ENCODE measurements around the gene GRM5.

The GRM5 gene

DNA sequence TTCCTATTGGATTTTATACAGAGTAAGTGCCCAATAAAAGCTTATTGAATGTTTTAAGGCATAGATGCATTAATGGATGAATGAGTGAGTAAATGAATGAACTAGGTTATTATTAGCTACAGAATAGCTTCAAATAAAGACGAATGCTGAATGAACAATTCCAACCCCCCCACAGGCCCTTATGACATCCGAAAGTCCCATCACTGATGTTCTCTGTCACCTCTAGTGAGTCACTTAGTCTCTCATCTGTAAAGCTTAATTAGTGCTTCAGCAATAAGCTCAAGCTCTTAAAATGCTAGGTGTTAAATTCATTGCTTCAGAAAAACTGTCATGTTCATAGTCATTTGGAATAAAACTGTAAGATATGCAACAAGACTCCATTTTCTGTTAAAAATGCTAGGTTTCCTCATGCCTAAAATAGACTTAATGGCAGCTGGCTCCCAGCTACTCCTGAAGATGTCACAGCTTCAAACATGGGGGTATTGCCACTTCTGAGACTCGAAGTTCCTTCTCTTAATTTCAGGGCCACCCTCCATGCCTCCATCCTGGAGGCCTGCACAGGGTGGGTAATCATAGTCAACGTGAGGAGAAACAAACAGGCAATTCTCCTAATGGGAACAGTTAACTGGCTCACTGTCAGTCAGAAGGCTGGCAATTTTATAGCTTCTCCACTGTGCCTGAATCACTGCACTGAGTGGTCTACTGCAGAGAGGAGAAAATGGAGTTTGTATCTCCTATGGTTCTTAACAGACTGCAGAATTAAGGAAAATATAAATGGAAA, 373.3 kb downstream of the GRM5 start:
- no peak for DNase-seq

DNA sequence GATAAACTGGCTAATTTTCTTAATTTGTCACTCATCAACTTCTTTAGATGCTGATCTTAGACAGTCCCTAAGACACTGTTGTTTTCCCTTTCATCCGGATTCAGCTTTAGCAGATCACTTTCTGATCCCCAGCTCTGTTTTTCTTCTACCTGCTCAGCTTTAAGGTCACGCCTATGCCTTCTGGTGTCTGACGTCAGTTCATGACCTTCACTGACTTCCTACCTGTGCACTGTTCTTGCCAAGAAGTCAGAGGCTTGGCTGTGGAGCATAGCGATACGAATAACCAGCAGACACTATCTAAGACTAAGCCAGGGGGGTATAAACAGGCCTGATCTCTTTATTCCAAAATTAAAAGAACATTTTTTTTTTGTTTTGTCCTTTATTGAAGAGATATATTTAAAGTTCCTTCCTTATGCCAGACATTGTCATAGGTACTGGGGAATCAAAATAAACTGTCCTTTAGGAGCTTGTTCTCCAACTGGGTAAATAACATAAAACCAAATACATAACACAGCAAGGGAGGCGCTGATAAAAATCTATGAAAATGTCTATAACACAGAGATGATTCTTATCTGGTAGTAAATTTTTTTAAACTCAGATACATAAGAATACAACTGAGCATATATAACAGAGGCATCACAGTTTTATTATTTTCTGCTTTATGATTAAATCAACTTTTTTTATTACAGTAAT, 376.1 kb downstream of the GRM5 start:
- DNase-seq: no peak

DNA sequence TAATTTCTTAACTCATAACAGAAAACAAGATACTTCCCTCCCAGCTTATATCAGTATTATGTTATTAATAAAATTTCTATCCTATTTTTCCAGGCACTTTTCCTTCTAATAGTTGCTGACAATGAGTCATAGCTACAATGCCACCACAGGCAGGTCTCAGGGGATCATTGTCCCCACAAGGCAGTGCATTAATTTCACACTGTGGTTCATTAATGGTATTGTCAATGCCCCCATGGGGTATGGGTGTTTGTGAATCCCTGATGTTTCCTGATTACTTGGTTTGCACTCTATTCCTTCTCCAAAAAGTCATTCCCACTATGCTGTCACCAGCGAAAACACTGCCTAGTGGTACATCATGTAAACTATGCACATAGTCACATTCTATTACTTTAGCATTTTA, 382.8 kb downstream of the GRM5 start:
- DNase-seq: no peak

DNA sequence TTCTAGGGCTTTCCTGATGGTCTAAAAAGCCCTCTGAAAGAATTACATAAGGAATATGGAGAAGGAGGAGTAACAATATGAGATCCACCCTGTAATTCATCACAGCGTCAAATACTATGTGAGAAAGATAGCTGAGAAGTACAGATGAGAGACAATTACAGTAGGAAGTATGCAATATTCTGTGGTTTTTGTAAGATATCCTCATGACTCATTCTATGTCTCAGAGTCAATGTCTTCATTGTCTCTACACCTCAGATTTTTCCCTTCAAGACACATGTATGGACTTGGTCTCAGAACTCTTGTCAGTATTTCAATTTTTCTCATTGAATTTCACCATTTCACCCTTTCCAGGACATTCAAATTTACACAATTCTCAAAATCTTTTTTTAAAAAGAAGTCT, 385.0 kb downstream of the GRM5 start:
- peak; percentile 62 for DNase-seq

DNA sequence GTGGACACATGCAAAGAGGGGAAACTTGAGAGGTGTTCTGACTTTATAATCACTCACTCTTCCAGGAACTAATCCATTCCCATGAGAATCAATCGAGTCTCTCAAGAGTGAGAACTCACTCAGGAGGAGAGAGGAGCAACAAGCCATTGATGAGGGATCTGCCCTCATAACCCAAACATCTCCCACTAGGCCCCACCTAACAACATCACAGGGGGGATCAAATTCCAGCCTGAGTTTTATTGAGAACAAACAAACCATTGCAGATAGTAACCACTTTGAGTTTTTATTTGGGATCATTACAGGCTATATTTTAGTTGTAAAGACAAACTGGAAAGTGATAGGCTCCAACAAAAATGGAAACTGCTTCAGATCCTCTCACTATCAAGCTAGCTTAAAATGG, 399.4 kb downstream of the GRM5 start:
- DNase-seq: no peak

DNA sequence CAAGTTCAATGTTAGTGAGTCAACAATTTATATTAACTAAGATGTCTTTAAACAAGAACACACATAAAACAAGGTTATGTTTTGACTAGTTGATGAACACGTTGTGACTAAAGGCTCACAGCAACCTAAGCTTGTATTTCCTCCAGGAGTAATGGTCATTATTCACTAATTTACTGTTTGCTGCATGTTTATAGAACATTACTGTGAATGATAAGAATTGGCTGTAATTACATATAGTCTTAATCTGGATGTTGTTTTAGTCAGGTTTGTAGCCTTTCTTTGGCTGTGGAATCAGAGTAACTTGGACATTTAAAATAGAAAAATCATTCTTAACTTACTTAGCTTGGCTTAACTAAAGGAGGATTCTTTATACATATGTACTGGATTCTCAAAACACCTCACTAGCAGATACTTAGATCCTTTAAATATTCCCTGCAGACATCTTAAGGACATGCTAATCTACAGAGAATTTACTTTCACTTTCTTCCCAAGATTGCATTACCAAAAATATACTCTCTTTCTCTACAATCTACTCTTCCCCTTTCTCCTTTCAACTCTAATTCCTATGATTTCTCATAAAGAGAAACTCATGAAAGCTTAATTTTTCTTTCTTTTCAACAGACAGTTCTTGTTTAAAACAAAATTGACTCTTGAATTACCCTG, 408.6 kb downstream of the GRM5 start:
- DNase-seq: no peak

DNA sequence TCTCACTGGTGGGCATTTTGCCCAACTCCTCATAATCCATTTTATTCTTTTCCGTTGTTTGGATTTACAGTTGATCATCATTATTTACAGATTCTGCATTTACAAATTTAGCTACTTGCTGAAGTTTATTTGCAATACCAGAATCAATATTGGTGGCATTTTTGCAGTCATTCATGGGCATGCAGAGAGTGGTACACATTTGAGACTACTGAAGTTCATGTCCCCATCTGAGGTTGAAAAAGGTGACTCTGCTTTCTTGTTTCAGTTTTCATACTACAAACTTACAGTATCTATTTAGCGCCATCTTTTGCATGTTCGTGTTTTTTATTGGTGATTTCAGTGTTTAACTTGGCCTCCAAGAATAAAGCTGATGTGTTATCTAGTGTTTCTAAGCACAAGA, 409.5 kb downstream of the GRM5 start:
- DNase-seq: no peak

DNA sequence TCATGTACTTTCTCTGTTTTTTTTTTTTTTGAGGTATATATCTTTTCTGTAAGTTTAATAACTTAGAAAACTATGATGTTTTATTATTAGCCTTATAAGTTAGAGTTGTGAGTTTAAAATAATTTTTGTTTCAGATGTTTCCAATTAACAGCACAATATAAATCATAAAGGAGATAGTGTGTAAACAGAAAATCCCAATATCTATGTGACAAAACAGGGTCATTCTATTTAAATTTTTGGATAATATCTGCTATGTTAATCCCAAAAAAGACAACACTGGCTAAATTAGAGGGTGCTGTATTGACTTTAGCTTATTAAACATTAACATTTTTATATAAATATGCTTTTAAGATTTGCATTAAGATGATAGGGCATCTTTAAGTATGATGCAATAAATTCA, 410.1 kb downstream of the GRM5 start:
- no peak for DNase-seq

DNA sequence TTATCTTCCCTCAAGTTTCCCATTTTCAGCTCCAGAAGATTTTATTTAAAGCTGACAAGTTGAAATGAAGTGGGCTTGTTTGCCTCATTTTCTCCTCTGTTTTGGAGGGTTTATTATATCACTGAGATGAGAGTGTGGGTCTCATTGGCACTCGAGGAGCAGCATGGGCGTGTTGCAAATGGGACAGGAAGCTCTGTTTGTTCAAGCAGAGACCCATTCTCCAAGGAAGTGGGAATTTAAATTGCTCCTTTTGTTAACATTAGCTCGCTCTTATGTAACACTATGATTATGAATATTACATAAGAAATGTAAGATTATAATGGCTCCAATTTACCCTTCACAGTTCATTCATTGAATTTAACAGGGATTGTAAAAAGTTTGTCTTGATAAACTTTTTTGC, 410.6 kb downstream of the GRM5 start:
- DNase-seq: no peak

DNA sequence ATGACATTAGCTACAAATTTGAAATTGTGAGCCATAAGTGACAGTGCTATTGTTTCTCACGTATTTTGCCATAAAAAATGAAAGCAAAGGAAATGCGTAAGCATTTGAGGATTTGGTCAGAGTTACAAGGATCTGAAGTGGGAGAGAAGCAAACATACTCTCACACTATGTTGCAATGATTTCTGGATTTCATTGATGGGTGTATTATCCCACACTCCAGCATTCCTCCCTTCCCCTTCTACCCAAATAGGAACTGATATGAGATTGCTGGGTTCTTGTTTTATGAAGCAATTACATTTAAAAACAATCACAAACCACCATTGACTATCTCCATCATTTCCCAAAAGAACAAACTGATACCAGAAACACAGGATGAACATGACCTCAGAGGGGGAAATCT, 414.2 kb downstream of the GRM5 start:
- DNase-seq: no peak

DNA sequence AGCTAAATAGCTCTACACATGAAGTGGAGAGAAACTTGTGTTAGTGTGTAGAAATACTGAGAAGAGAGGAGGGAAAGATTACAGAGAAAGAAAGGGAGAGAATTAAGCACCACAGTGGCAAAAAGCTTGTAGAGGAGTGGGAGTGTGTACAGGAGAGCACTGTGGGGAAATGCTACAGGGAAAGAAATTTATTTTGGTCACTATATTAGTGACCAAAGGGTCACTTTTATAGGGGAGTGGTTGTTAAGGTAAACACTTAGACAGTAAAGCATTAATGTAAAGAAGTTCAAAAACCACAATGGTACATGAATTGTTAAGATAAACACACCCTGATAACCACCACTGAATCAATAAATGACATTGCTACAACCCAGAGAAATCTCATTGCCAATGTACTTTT, 421.1 kb downstream of the GRM5 start:
- no peak for DNase-seq

DNA sequence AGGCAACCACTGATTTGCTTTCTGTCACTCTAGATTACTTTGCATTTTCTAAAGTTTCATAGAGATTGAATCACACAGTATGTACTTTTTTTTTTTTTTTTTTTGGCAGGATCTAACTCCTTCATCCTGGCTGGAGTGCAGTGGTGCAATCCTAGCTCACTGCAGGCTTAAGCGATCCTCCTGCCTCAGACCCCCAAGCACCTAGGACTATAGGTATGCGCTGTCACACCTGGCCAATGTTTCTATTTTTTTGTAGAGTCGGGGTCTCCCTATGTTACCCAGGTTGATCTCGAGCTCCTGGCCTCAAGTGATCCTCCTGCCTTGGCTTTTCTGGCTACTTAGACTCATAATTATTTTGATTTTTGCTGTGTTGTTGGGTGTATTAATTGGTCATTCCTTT, 433.6 kb downstream of the GRM5 start:
- no peak for DNase-seq

DNA sequence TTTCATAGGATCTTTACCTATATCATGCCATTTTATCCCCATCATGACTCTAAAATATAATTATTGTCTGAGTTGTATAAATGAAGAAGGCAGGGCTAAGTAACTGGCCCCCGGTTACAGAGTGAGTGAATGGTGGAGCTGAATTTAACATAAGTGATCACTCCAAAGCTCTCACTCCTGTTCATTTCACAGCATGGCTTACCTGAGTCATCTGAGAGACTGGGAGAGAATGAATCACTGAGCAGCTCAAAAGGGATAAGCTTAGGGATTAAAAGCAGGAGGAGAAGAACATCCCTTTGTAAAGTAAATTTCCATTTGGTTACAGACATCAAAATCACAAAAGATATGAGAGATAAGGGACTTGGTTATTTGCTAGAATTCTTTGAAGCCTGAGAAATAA, 434.3 kb downstream of the GRM5 start:
- DNase-seq: peak; percentile 48

DNA sequence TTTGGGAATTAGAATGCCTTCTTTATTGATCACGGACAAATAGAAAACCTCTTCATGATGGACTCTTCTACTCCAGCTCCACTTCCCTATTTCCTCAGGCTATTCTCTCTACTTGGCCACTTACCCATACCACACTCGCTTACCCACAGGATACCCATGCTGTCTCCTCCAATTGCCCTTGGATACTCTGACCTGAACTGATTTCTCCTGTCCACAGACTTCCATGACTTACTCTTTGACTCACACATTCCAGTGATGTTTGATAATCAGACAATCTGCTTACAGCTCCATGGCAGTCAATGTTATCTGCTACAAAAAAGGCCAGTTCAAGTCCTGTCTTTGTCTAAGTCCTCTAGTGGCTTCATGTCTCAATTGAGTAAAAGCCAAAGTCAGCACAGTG, 436.3 kb downstream of the GRM5 start:
- peak; percentile 40 for DNase-seq

DNA sequence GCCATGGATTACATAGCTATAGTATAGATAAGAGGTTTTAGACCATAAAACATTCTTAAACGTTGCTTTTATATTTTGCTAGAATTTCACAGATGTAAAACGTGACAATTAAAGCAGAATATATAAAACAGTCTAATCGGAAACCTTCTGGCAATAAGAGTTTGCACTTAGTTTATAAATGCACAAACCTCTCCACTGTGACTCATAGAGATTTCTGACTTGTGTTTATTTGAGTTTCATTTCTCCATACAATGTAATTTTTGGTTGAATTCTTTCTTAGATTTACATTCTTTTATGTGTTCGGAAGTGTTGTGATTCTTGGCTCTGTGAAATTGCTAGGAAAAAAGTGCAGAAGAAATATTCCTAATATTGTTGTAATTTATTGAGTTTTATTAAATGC, 439.6 kb downstream of the GRM5 start:
- no peak for DNase-seq

DNA sequence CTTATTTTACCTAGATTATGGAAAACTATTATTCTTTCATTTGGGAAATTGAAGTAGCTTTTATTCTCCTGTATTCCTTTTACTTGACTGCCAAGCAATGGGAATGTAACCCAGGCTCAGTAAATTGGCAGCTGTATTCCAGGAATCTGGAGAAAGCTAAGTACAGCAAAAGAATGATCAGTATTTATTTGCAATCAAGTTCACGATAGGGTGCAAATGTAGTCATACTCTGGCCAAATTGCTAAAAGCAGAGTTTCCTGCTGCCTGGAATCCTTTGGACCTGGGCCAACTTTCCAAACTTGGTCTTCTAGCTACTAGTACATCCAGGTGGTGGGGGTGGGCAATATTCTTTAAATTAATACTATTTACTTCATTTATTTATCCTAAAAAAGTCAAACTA, 442.3 kb downstream of the GRM5 start:
- DNase-seq: peak; percentile 68

DNA sequence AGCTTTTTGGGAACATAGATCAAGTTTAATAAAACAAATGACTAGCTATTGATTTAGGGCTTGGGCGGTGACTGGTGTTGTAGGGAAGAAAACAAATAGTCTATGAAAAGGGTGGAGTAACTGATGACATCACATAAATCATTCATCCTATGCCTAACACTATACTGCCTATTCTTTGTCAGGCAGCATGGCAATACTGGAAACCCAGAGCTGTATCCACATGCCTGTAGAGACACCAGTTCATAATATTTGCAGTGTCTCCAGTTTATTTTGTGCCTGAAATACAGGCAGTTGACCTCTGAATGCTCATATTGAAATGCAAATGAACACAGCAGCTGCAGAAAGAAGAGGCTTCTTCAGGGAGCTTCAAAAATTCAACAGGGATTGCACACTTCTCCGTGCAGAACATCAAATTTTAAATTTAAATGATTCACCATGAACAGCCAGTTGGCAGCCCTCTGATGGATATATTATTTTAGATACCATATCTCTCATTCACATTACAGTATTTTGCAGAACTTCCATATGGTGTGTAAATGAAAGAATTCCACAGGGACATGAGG, 445.1 kb downstream of the GRM5 start:
- no peak for DNase-seq

DNA sequence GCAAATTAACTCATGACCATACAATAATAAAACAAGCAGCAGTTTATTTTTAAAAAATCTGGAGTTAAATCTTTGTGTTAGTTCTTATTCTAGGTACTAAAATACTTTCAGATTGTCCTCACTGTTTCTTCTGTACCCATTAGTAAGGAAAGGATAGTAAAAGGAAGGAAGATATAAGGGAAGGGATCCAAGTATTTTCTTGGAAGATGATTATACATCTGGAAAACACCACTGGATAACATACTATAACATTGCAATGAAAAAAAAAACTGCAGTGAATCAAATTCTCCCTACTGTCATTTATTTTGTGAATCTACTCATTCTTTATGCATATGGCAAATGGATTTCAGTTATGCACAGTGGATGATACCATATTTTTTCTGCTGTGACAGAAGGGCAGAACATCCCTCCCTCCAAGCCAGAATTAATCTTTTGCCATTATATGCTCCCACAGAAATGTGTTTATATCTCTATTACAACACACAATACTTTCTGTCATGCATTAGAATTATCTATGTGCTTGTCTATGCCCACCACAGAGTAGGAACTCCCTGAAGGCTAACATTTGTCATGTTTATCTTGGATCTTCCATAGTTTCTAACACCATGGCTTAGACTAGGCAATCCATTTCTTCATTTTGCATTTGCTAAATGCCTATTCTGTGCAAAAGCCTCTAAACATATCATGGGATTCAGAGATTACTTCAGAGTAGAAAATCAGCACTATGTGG, 446.0 kb downstream of the GRM5 start:
- DNase-seq: no peak

DNA sequence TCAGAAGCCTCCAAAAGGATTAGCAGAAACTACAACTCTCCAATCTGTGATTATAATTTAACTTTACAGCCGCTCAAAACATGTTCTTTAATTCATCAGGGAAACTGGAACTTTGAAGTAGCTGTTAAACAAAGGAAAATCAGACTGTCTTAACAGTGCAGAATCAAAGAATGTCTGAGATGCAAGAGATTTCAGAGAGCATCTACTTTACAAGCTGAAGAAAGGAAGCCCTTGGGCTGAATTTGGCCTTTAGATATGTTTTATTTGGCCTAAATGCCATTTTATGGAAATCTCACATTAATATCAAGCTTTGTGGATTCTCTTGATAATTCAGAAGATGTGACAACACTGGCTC, 446.7 kb downstream of the GRM5 start:
- DNase-seq: no peak

DNA sequence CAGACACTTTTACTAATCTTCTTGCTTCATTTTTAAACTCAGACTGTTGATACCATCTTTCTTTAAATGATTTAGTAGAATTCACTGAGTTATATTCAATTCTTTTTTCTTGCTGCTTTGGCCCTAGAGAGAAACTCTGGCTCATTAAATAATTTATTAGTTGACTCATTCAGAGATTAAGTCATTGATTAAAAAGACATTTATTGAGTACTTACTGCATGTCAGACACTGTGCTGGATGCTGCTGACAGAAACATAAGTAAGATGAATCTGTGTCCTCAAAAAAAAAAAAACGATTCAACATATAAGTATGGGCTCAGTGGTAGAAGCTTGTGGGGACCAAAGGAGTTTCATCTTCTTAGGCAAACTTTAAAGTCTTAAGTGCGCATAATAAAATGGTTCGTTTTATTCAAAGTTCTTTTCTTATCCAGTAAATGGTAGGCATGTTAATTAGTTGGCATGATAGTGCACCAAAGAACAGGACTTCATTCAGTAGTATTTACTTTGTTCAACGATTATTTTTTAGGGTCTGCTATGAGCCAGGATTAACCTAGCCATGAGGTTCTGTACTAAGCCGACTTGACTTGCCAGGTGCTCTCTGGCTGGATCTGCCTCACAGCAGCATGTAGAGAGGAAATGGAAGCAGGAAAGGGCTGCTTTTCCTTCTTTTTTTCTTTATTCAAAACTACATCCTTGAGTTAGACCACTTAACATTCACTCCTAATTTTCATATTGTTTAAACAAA, 447.3 kb downstream of the GRM5 start:
- peak; percentile 40 for DNase-seq

DNA sequence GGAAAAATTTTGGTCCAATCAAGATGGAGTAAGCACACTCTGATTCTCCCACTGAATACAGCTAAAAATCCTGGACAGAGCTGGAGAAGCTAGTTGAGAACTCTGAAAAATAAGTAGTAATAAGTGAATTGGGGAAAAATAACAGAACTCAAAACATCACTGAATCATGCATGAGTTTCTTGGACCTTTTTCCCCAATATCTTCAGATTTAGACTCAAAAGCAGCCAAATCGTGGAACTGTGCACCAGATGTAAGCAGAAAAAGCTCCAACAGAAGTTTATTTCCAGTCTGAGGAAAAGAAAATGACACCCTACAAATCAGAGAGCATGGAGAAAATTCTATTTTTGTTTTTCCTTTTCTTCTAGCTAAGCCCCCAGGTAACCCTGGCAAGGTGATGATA, 448.6 kb downstream of the GRM5 start:
- DNase-seq: no peak

DNA sequence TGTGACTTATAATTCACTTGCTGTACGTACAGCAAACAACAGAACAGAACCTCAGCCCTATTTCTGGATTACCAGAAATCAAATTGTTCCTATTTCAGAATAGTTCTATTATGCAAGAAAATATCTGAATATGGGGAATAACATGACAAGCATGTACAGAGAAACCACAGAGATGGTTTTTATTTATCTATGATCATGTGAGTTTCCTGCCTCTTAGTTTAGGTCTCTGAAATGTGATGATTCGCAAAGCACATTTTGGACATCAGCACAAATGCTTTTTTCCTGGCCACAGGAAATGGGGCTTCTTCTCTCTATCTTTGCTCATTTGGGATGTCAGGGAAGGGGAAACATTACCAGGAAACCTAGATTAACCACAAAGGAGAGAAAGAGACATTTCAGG, 461.5 kb downstream of the GRM5 start:
- peak; percentile 85 for DNase-seq

Measured in fibroblast of skin of right biceps (primary cell).